Astrocyte of the cerebellum (primary cell): ENCODE results near the gene ANKRD33B.

Experiments
- DNase-seq: peaks from one replicate; pipeline ENCODE4 v3.0.0-alpha.2; 2011; ENCODE audit warnings: low read depth
- H3K4me3 ChIP-seq: 2 replicates; pipeline ENCODE4 v1.5.1; 2011; ENCODE audit warnings: mild to moderate bottlenecking, low read depth, low read length, moderate library complexity
- CTCF ChIP-seq: IDR thresholded peaks from 2 replicates; pipeline ENCODE4 v1.5.1; 2012; ENCODE audit warnings: low read length, low read depth, moderate library complexity, mild to moderate bottlenecking; ENCODE audit errors: missing control alignments
- in situ Hi-C: cut with HindIII; loops from 2 replicates; pipeline ENCODE4 v1.10.0; 2017; ENCODE audit warnings: low sequenced_read_pairs

Gene ANKRD33B

GRCh38 chr5:10530601-10531320, 33.1 kb upstream of the ANKRD33B start:
- no peak overlapping the region for H3K4me3 ChIP-seq
- DNase-seq = no peak
- TF ChIP-seq CTCF = no peak
- in situ Hi-C loops = no loop called here

GRCh38 chr5:10532421-10532820, 31.4 kb upstream of the ANKRD33B start:
- in situ Hi-C loops = no loop called here
- TF ChIP-seq CTCF = no peak

GRCh38 chr5:10533226-10533625, 30.6 kb upstream of the ANKRD33B start:
- DNase-seq = no peak
- in situ Hi-C loops = no loop called here
- H3K4me3 ChIP-seq = no peak overlapping the region
- TF ChIP-seq CTCF = no peak

More at GRCh38 chr5:10532421-10532820, 31.4 kb upstream of the ANKRD33B start:
- H3K4me3 ChIP-seq = no peak overlapping the region
- DNase-seq = no peak

- H3K4me3 ChIP-seq = no peak overlapping the region
- DNase-seq = no peak
- in situ Hi-C loops = no loop called here
- TF ChIP-seq CTCF = no peak
Measured at GRCh38 chr5:10534561-10535530, 29.0 kb upstream of the ANKRD33B start.

- no peak overlapping the region for H3K4me3 ChIP-seq
- no peak for TF ChIP-seq CTCF
- in situ Hi-C loops = no loop called here
- DNase-seq = no peak
Measured at GRCh38 chr5:10536511-10536910, 27.4 kb upstream of the ANKRD33B start.

- TF ChIP-seq CTCF = no peak
- in situ Hi-C loops = no loop called here
- DNase-seq = no peak
- H3K4me3 ChIP-seq = no peak overlapping the region
Measured at GRCh38 chr5:10536931-10537579, 26.8 kb upstream of the ANKRD33B start.
